CD4-positive, alpha-beta T cell treated with Interleukin-2 at 100 ng/mL for 4 hours (primary cell): Measurements from ENCODE around the gene BCAS3.
"Not testable (repeated sequence)": the region's sequence is repeated elsewhere in the genome, so short reads cannot be mapped to it uniquely, and the experiment has no call there.

Experiments
- DNase-seq: peaks from one replicate; pipeline ENCODE4 v3.0.0-alpha.2; 2020; ENCODE audit warnings: low spot score

BCAS3 gene

DNA sequence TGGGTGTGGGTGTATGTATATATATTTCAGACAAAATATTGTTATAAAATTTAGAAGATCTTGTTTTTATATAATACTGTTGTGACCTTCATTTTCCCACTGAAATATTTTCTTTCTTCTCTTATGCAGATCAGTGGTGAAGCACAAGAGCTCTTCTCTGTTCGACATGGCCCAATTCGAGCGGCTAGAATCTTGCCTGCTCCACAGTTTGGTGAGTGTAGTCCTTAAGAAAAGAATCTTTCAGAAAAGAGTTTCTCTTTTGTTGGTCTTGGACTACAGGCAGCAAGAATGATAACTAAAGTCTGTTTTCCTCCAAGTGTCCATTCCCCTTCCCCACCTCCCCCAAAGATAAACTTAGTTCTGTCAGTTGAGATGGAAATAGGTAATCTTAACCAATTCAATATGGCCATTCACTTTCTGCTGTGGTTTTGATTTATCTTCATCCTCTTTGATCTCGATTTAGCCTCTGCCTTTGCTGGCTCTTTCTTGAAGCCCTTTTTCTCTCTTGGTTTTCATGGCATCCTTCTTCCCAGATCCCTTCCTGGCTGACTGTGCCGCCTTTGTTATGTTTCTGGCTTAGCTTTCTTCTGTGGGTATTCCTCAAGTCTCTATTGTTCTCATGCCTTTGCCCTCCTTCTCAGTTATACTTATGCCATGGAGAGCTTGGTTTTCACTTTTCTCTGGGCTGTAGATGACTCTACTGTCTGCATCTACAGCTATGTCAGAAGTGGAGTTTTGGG, 69.6 kb downstream of the BCAS3 start:
- no peak for DNase-seq

- DNase-seq, result no peak
Observed at GRCh38 chr17:60748204-60748603, 70.6 kb downstream of the BCAS3 start.

- DNase-seq, result no peak
Observed at GRCh38 chr17:60749050-60749449, 71.4 kb downstream of the BCAS3 start.

DNA sequence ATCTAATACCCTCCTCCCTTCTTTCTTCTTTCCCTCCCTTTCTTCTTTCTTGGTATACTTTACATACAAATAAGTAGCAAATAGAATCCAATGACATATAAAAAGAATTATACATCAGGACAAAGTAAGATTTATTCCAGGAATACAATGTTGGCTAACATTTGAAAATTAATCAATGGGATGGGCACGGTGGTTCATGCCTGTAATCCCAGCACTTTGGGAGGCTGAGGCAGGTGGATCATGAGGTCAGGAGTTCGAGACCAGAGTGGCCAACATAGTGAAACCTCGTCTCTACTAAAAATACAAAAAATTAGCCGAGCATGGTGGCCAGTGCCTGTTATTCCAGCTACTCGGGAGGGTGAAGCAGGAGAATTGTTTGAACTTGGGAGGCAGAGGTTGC, 72.1 kb downstream of the BCAS3 start:
- DNase-seq, result no peak

DNA sequence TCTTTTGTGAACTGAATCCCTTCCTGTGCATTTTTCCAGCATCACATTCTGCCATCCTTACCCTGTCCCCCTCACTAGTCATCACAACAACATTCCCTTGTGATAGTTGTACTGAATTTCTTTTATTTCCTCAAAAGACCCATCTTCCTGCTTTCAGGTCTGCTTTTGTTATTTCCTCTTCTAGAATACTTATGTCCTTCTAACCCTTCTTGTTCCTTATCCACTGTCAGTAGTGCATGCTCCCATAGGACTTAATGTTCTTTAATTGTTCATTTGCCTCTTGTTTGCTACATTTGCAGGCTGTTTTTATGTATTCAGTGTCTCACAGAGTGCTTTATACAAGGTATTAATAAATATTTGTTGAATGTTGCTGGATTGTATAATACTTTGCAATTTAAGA, 73.0 kb downstream of the BCAS3 start:
- DNase-seq, result no peak

DNA sequence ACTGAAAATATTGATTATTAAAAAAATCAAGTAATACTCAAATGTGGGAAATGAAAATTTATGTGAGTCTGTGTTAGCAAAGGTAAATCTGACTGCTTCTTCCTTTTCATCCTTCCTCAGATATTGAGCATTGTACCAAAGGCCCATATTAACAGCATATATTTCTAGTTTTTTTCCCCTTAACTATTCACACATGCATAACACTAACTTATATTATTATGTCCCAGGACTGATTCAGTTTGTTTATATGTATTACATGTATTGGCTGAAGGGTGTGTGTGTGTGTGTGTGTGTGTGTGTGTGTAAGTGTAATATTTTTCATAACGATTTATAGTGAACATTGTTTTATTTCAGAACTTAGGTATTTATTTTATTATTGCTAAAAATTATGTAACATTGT, 74.2 kb downstream of the BCAS3 start:
- DNase-seq, result no peak

DNA sequence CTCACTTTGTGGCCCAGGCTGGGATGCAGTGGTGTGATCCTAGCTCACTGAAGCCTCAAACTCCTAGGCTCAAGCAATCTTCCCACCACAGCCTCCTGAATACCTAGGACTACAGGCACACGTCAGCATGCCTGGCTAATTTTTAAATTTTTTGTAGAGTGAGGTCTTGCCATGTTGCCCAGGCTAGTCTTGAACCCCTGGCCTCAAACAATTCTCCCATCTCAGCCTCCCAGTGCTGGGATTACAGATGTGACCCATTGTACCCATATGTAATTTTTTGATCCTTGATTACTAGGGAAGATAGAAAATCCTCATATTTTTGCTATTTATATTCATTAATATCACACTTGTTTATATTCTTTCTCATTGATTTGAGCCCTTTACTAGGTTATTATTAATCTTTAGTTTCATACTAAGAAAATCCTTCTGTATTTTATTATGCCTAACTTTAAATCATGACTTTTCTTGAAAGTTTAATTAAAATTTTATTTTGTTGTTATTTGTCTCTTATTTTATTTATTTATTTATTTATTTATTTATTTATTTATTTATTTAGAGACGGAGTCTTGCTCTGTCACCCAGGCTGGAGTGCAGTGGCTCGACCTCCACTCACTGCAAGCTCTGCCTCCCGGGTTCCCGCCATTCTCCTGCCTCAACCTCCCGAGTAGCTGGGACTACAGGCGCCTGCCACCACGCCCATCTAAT, 75.4 kb downstream of the BCAS3 start:
- DNase-seq, result no peak

DNA sequence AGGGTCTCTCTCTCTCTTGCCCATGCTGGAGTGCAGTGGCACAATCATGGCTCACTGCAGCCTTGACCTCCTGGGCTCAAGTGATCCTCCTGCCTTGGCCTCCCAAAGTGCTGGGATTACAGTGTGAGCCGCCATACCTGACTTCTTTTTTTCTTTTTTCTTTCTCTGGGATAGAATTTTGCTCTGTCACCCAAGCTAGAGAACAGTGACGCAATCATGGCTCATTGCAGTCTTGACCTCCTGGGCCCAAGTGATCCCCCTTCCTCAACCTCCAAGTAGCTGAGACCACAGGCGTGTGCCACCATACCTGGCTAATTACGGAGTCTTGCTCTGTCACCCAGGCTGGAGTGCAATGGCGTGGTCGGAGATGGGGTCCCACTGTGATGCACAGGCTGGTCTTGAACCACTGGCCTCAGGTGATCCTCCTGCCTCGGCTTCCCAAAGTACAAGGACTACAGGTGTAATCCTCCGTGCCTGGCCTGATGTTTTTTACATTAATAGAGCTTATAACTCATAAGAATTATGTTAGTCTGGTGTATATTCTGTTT, 76.5 kb downstream of the BCAS3 start:
- DNase-seq, result no peak

DNA sequence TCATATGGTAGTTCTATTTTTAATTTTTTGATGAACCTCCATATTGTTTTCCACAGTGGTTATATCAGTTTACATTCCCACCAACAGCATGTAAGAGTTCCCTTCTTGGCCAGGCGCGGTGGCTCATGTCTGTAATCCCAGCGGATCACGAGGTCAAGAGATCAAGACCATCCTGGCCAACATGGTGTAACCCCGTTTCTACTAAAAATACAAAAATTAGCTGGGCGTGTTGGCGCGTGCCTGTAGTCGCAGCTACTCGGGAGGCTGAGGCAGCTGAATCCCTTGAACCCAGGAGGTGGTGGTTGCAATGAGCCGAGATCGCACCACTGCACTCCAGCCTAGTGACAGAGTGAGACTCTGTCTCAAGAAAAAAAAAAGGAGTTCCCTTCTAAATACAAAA, 79.1 kb downstream of the BCAS3 start:
- not testable (repeated sequence) for DNase-seq

DNA sequence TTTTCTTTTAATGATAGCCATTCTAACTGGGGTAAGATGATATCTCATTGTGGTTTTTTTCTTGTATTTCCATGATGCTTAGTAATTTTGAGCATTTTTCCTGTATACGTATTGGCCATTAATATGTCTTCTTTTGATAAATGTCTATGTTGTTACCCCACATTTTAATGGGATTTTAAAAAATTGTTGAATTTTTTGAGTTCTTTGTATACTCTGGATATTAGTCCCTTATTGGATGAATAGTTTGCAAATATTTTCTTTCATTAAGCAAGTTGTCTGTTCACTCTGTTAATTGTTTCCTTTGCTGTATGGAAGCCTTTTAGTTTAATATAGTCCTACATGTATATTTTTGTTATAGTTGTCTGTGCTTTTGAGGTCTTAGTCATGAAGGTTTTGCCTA, 79.8 kb downstream of the BCAS3 start:
- DNase-seq, result no peak

DNA sequence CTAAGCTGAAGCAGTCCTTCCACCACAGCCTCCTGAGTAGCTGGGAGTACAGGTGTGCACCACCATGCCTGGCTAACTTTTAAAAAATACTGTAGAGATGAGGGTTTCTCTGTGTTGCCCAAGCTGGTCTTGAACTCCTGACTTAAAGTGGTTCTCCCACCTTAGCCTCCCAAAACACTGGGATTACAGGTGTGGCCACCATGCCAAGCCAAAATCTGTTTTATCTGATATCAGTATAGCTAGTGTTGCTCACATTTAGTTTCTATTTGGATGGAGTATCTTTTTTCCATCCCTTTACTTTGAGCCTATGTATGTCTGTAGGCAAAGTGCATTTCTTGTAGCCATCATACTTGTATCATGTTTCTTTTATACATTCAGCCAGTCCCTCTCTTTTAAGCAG, 82.1 kb downstream of the BCAS3 start:
- no peak for DNase-seq

GRCh38 chr17:60761301-60761700, 83.7 kb downstream of the BCAS3 start:
- DNase-seq, result not testable (repeated sequence)

GRCh38 chr17:60766778-60767190, 89.1 kb downstream of the BCAS3 start:
- no peak for DNase-seq

GRCh38 chr17:60767744-60768308, 90.2 kb downstream of the BCAS3 start:
- DNase-seq, result no peak

- no peak for DNase-seq
Observed at GRCh38 chr17:60769327-60769726, 91.7 kb downstream of the BCAS3 start.

DNA sequence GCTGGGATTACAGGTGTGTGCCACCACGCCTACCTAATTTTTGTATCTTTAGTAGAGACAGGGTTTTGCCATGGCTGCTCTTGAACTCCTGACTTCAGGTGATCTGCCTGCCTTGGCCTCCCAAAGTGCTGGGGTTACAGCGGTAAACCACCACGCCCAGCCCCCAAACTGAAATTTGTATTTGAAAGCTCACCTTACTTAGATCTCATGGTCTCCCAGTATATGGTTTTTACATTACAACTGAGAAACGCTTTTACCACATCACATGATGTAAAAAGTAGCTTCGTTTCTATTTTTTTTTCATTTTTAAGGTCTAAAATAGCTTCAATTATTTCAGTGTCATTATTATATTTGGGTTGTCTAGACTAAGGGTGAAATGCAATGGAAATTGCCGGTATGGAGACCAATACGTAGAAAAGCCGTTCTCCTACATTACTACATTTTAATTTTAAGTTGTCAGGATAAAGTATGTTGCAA, 93.3 kb downstream of the BCAS3 start:
- no peak for DNase-seq

- DNase-seq, result not testable (repeated sequence)
Observed at GRCh38 chr17:60771621-60772020, 94.0 kb downstream of the BCAS3 start.

DNA sequence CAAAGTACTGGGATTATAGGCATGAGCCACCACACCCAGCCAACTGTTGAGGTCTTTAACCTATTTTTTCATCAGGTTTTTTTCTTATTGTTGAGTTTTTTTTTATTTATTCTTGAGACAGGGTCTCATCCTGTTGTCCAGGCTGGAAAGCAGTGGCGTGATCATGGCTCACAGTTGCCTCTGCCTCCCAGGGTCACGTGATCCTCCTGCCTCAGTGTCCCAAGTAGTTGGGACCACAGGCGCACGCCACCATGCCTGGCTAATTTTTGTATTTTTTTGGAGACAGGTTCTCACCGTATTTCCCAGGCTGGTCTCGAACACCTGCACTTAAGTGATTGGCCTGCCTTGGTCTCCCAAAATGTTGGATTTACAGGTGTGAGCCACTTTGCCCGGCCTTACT, 95.9 kb downstream of the BCAS3 start:
- no peak for DNase-seq

- no peak for DNase-seq
Observed at GRCh38 chr17:60781880-60782412, 104.3 kb downstream of the BCAS3 start.

GRCh38 chr17:60782742-60783141, 105.1 kb downstream of the BCAS3 start:
- no peak for DNase-seq

DNA sequence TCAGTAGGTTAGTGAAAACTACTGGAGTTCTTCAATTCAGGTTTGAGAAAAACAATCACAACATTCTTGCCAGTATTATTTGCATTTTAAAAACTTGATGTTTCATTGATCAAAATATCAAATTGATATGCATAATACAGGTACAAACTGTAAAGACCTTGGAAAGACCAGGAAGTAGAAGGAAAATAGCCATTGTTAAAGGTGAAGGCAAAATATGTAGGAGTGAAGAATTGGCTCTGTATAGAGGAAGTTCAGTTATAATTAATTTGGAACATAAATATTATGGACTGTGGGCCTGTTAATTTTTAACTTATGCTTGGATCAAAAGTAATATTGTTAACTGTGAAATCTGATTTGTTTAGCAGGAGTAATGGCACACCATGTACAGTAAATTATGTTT, 112.6 kb downstream of the BCAS3 start:
- no peak for DNase-seq

DNA sequence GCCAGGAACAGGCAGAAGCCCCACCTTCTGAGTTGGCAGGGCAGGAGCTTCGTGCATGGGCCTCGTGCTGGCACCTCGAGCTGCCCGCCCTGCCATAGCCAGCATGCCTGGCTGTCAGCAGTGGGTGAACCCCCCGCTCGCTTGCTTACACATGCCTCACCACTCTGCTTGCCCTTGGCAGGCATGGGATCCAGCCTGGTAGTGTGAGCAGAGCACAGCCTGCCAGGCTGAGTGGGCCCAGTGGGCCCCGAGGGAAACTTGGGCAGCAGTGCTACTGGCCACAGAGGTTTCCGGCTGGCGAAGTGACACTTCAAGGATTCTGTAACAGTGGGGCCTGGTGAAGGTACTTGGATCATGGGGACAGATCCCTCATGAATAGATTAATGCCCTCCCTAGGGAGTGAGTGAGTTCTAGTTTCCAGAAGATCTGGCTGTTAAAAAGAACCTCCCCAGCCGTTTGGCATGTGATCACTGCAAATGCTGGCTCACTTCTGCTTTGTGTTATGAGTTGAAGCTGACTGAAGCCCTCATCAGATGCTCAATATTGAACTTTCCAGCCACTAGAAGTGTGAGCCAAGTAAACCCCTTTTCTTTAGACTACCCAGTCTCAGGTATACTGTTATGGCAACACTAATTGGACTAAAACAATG, 114.7 kb downstream of the BCAS3 start:
- no peak for DNase-seq
